Thoracic aorta (tissue), 2 donors: ENCODE measurements around the gene SLC45A2. TPM values are rescaled to one million over a fixed set of nuclear protein-coding genes. Genes with fewer than 3 reads are reported as not detected.

ENCODE experiments used
- ATAC-seq: fragments of 150-250 bp; one replicate; pipeline ENCODE4 v1.8.0; 2017; ENCODE audit warnings: low read depth; ENCODE audit not compliant: insufficient number of reproducible peaks, low FRiP score
- DNase-seq: peaks from one replicate; pipeline ENCODE4 v3.0.0-alpha.2; 2020; ENCODE audit warnings: low spot score
- H3K27ac ChIP-seq, 2 donors: fragments of 200-600 bp; sonication (generic); 1 replicate in 1 of 2; 2 replicates in 1 of 2; pipeline ENCODE4 v1.5.1; 2016; ENCODE audit warnings: mild to moderate bottlenecking in 2 of 2, moderate library complexity in 2 of 2
- H3K27me3 ChIP-seq: fragments of 200-600 bp; sonication (generic); replicated peaks from 2 replicates; pipeline ENCODE4 v1.6.0; 2016; ENCODE audit warnings: mild to moderate bottlenecking; ENCODE audit not compliant: insufficient read depth
- H3K36me3 ChIP-seq: fragments of 200-600 bp; sonication (generic); one replicate; pipeline ENCODE4 v1.5.1; 2016
- H3K4me1 ChIP-seq, 2 donors: fragments of 200-600 bp; sonication (generic); 1 replicate in 1 of 2; 2 replicates in 1 of 2; pipeline versions ENCODE4 v1.5.1 to v1.6.0; 2016; ENCODE audit warnings: low read depth in 2 of 2, mild to moderate bottlenecking in 1 of 2; ENCODE audit not compliant: control insufficient read depth in 1 of 2
- H3K4me3 ChIP-seq: fragments of 200-600 bp; sonication (generic); 2 replicates; pipeline ENCODE4 v1.5.1; 2016; ENCODE audit warnings: mild to moderate bottlenecking
- H3K9me3 ChIP-seq: fragments of 200-600 bp; sonication (generic); 2 replicates; pipeline ENCODE4 v1.5.1; 2016
- total RNA-seq, 2 donors: library from RNA; depleted of rRNA; stranded (reverse); fragments of >200 nt; gene quantifications; one replicate each; pipeline versions ENCODE4 v1.1.0 to v1.2.3, GENCODE V29; 2016
- TF ChIP-seq, protein P1 (sequence below): fragments of 200-600 bp; sonication (generic); IDR thresholded peaks from one replicate; pipeline ENCODE4 v1.5.1; 2019; ENCODE audit warnings: antibody characterized with exemption

Gene SLC45A2
- total RNA-seq, 2 donors from 2014 or later, result not detected

DNA sequence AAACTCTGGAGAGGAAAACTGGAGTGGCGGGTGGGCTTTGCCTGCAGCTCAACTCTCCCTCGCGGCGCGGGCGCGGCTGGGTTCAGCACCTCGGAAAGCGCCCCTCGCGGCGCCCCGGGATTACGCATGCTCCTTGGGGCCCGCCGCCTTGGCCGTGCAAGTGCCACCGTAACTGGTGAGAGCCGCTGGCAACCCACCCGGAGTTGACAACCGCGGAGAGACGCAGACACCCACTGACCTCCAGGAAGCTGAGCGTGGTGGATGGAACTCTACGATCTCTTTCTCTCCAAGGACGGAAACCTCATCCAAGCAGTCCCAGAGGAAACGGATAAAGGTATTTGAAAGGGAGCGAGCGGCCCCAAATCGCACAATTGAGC is 48.5 kb downstream of the SLC45A2 start:
- Histone ChIP-seq H3K27me3 (peaks cover 16% of the 10 kb centered on the region), H3K9me3 (no peaks in the 10 kb centered on the region), H3K4me3 (peak overlapping the region; percentile 66), H3K27ac (no peak overlapping the region), H3K4me1 (peaks cover 10 to 25% of the 10 kb centered on the region in 2 donors), H3K36me3 (no peaks in the 10 kb centered on the region)
- TF ChIP-seq, protein P1, sequence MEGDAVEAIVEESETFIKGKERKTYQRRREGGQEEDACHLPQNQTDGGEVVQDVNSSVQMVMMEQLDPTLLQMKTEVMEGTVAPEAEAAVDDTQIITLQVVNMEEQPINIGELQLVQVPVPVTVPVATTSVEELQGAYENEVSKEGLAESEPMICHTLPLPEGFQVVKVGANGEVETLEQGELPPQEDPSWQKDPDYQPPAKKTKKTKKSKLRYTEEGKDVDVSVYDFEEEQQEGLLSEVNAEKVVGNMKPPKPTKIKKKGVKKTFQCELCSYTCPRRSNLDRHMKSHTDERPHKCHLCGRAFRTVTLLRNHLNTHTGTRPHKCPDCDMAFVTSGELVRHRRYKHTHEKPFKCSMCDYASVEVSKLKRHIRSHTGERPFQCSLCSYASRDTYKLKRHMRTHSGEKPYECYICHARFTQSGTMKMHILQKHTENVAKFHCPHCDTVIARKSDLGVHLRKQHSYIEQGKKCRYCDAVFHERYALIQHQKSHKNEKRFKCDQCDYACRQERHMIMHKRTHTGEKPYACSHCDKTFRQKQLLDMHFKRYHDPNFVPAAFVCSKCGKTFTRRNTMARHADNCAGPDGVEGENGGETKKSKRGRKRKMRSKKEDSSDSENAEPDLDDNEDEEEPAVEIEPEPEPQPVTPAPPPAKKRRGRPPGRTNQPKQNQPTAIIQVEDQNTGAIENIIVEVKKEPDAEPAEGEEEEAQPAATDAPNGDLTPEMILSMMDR, result peak; percentile 44
- DNase-seq, result no peak
- peak; percentile 56 for ATAC-seq

DNA sequence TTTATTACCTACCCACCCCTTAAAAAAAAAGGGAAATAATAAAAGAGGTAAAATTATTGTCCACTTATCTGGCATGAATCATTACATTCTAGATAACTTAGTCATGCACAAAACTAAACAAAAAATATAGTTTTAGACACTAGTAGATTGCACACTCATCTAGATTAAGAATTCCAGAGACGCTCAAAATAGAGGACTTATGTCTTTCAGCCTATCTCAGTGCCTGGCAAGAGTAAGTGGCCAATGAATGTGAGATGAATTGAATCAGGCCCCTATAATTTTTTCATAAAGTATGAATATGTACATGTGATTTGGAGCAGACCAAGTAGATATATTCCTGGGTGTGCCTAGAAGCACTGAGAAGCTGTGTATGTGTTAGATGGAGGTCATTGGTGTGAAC is 50.3 kb downstream of the SLC45A2 start:
- no peak for ATAC-seq
- H3K9me3 ChIP-seq, result no peaks in the 10 kb centered on the region
- TF ChIP-seq, protein P1, result no peak
- H3K36me3 ChIP-seq, result no peaks in the 10 kb centered on the region
- H3K4me3 ChIP-seq, result no peak overlapping the region
- peaks cover 10 to 25% of the 10 kb centered on the region in 2 donors for H3K4me1 ChIP-seq
- no peak for DNase-seq
- H3K27ac ChIP-seq, result no peak overlapping the region
- H3K27me3 ChIP-seq, result peaks cover 8% of the 10 kb centered on the region

DNA sequence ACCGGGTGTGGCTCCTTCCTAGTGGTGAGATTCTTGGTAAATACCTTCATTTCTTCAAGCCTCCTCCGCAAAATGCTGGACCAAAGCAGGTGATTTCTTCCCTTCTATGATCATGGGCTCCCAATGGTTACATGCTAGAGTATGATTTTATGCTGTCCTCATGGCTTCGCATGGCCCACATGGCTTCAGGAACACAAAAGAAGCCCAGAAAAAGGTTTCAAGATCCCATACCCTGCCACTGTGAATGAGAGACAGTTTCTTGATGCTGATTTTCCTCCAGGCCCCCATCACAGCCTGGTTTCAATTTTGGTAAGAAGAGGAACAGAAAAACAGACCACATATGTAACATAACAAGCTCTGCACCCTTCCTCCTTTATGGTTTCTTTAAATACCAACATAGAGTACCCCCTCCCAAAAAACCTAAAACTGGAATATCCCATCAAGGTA is 50.7 kb downstream of the SLC45A2 start:
- Histone ChIP-seq H3K27me3 (peaks cover 8% of the 10 kb centered on the region), H3K36me3 (no peaks in the 10 kb centered on the region), H3K27ac (no peak overlapping the region), H3K4me3 (no peak overlapping the region), H3K9me3 (no peaks in the 10 kb centered on the region), H3K4me1 (peaks cover 10 to 25% of the 10 kb centered on the region in 2 donors)
- DNase-seq (no peak), ATAC-seq (no peak)
- TF ChIP-seq, protein P1, result no peak

DNA sequence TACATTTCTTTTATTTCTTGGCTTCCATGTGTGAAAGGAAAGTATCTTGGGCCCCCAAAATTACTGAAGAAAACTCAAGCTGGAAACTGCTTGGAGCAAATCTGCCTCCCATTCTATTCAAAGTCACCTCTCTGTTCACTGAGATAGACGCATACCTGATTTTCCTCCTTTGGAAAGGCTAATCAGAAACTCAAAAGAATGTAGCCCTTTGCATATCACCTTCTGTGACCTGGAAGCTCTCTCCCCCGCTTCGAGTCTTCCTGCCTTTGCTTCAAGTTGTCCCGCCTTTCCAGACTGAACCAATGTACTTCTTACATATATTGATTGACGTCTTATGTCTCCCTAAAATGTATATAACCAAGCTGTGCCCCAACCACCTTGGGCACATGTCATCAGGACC is 53.4 kb downstream of the SLC45A2 start:
- TF ChIP-seq, protein P1, result no peak
- no peaks in the 10 kb centered on the region for H3K36me3 ChIP-seq
- DNase-seq (no peak), ATAC-seq (no peak)
- H3K4me3 ChIP-seq, result no peak overlapping the region
- no peak overlapping the region for H3K27ac ChIP-seq
- H3K4me1 ChIP-seq, result peaks cover 5 to 7% of the 10 kb centered on the region in 2 donors
- H3K27me3 ChIP-seq, result no peaks in the 10 kb centered on the region
- H3K9me3 ChIP-seq, result no peaks in the 10 kb centered on the region

DNA sequence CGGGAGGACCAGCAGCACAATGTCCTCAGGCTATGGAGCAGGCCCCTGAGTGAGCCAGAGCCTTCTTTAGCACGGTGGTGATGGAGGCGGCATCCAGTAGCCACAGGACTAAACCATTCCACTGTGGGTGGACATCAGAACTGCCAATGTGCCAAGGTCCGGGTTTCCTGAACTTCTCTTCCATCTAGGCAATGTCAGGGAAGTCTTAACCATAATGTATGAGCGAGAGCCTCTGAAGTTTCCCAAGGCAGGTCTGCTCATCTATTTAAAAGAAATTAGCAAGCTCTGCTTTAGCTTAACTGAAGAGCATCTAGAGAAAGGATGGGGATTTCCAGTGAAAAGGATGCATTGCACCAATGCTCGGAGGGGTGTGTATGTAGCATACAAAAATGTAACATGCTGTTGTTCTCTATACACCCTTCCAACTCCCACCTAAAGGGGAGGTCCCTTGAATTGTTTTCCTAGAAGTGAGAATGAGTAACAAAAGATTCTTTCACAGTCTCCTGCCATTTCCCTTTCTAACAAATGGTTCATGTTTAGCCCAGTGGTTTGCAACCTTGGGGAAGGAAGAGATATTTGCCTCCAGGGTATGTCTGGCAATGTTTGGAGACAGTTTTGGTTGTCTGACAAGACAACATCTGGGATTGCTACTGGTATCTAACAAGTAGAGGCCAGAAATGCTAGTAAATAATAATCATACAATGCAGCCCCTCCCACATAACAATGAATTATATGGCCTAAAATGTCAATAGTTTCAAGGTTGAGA is 54.4 kb downstream of the SLC45A2 start:
- Histone ChIP-seq H3K4me3 (no peak overlapping the region), H3K36me3 (no peaks in the 10 kb centered on the region), H3K27me3 (no peaks in the 10 kb centered on the region), H3K27ac (no peak overlapping the region), H3K4me1 (no peaks in the 10 kb centered on the region), H3K9me3 (no peaks in the 10 kb centered on the region)
- no peak for DNase-seq
- ATAC-seq, result no peak
- TF ChIP-seq, protein P1, result no peak
